ENCODE measurements around the gene NUBP2. TPM values are rescaled to one million over a fixed set of nuclear protein-coding genes. Genes with fewer than 3 reads are reported as not detected.

The NUBP2 gene
- total RNA-seq, 4 donors from 2014 or later: 47.1 to 99.9 (median 59.3) TPM

DNA sequence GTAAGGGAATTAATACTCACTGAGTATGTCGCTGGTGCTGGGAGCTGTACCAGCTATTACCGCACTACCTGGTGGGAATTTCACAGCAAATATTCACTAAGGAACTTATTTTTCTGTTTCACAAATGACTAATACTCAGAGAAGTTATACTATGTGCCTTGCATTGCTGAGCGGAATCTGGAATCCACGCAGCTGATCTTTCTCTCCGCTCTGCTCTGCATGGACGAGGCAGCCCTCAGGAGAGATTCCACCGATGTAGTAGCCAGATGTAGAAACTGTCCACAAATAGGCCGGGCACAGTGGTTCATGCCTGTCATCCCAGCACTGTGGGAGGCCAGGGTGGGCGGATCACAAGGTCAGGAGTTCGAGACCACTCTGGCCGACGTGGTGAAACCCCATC is 28.6 kb upstream of the NUBP2 start:
- no peak for DNase-seq
- Histone ChIP-seq H3K36me3 (peaks cover 0 to 48% (median 0%) of the 10 kb centered on the region in 3 donors), H3K27me3 (no peaks in the 10 kb centered on the region), H3K27ac (no peak overlapping the region), H3K4me3 (no peak overlapping the region), H3K4me1 (peaks cover 0 to 9% (median 3%) of the 10 kb centered on the region in 4 donors), H3K9me3 (no peaks in the 10 kb centered on the region)
- TF ChIP-seq POLR2A (IDR thresholded peaks at IDR 0.05): no peak
- TF ChIP-seq, protein P1, sequence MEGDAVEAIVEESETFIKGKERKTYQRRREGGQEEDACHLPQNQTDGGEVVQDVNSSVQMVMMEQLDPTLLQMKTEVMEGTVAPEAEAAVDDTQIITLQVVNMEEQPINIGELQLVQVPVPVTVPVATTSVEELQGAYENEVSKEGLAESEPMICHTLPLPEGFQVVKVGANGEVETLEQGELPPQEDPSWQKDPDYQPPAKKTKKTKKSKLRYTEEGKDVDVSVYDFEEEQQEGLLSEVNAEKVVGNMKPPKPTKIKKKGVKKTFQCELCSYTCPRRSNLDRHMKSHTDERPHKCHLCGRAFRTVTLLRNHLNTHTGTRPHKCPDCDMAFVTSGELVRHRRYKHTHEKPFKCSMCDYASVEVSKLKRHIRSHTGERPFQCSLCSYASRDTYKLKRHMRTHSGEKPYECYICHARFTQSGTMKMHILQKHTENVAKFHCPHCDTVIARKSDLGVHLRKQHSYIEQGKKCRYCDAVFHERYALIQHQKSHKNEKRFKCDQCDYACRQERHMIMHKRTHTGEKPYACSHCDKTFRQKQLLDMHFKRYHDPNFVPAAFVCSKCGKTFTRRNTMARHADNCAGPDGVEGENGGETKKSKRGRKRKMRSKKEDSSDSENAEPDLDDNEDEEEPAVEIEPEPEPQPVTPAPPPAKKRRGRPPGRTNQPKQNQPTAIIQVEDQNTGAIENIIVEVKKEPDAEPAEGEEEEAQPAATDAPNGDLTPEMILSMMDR (IDR thresholded peaks at IDR 0.05): no peak

DNA sequence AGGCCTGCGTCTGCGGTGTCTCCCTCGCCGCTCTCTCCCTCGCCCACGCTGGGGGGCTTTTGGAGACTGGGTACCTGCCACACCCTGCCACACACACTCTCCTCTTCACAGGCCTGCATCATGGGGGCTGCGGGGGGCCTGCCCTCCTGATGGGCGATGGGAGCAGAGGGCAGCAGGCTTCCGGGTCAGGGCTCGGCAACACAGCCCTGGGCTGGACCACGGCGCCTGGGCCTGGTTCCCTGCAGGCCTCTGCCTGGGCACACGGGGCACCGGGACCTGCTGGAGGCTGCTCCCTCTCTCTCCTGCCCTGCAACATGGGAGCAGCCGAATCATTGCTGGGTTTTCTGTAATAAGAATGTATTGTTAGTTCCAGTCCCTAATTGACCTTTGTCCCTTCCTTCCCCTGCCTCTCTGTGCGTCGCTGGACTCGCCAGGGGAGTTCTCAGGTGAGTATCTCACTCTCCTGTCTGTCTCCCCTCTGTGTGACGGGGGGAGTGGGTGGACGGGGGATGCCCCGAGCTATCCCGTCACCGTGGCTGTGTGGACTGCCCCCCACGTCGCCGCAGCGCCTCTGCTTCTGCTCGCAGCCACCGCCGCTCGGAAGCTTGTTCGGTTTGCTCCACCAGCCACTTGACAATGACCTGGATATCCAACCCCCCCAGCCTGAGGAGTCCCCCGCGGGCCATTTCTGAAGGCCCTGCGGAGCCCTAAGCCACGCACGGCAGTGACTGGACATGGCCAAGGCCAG is 24.9 kb upstream of the NUBP2 start:
- peak in 1 of 3 donors; percentile 70 for DNase-seq
- Histone ChIP-seq H3K27ac (peak overlapping the region in 3 of 4 donors; percentile 51 to 84 (median 68)), H3K9me3 (no peaks in the 10 kb centered on the region), H3K27me3 (no peaks in the 10 kb centered on the region), H3K4me1 (peaks cover 0 to 9% (median 3%) of the 10 kb centered on the region in 4 donors), H3K36me3 (peaks cover 0 to 47% (median 0%) of the 10 kb centered on the region in 3 donors), H3K4me3 (peak overlapping the region in 2 of 4 donors; percentile 8 to 25)
- peak; percentile 7 to 24 for TF ChIP-seq POLR2A (IDR thresholded peaks at IDR 0.05)
- TF ChIP-seq, protein P1 (IDR thresholded peaks at IDR 0.05): no peak

DNA sequence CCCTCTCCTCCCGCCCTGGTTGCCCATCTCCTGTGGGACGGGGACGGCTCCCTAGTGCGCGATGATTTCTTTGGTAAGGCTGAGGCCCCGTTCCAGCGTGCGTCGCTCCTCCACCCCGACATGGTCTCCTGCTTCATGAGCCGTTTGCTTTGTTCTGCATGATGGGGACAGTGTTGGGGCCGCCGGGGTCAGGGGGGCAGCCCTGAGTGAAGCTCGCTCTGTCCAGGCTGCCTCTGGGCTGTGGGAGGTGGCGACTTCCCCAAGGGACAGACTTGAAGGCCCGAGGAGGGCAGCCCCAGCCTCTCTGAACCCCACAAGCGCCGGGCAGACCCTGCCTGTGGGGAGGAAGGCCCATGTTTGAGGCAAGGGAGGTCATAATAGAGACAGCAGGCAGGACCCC is 23.8 kb upstream of the NUBP2 start:
- H3K36me3 ChIP-seq: peaks cover 0 to 53% (median 0%) of the 10 kb centered on the region in 3 donors
- H3K27me3 ChIP-seq: no peaks in the 10 kb centered on the region
- no peak overlapping the region for H3K4me3 ChIP-seq
- peaks cover 0 to 9% (median 3%) of the 10 kb centered on the region in 4 donors for H3K4me1 ChIP-seq
- no peak for DNase-seq
- TF ChIP-seq, protein P1 (IDR thresholded peaks at IDR 0.05): no peak
- no peak for TF ChIP-seq POLR2A (IDR thresholded peaks at IDR 0.05)
- no peak overlapping the region for H3K27ac ChIP-seq
- H3K9me3 ChIP-seq: no peaks in the 10 kb centered on the region

DNA sequence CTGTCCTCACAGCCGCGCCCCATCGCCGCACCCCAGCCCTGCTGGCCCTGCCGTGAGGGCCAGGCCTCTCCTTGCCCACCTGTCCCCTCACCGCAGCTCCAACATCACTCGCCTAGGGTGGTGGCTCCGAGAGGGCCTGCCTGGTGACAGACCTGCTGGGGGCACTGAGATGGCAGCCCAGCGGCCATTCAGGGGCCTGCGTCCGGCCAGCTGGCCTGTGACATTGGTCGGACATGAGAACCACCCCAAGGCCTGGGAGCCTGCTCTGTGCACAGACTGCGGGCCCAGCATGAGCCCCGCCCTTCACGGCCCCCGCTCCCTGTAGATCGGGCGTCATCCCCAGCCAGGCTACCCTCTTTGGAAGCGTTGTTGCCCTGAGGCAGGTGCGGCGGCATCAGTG is 23.2 kb upstream of the NUBP2 start:
- Histone ChIP-seq H3K27me3 (no peaks in the 10 kb centered on the region), H3K9me3 (no peaks in the 10 kb centered on the region), H3K4me1 (peaks cover 0 to 9% (median 3%) of the 10 kb centered on the region in 4 donors), H3K36me3 (peaks cover 0 to 59% (median 0%) of the 10 kb centered on the region in 3 donors), H3K4me3 (no peak overlapping the region), H3K27ac (no peak overlapping the region)
- peak in 1 of 3 donors; percentile 43 for DNase-seq
- no peak for TF ChIP-seq POLR2A (IDR thresholded peaks at IDR 0.05)

DNA sequence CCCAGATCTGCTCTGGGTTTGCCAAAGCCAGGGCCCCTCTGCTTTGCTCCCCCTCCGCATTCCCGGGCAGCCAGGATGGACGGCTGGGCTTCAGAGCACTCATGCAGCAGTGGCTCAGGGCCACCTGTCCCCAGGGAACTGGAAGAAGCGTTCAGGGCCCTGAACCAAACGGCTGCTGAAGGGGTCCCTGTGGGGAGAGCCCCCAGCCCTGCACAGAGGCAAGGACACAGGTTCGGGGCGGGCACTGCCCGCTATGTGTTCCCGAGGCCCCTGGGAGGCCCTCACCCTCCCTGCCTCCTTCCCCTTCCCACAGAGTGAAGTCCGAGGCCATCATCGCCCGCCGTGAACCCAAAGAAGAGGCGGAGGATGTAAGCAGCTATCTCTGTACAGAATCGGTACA is 21.8 kb upstream of the NUBP2 start:
- Histone ChIP-seq H3K27me3 (no peaks in the 10 kb centered on the region), H3K9me3 (no peaks in the 10 kb centered on the region), H3K27ac (no peak overlapping the region), H3K36me3 (peaks cover 0 to 69% (median 0%) of the 10 kb centered on the region in 3 donors), H3K4me1 (peaks cover 0 to 9% (median 3%) of the 10 kb centered on the region in 4 donors), H3K4me3 (no peak overlapping the region)
- TF ChIP-seq, protein P1 (IDR thresholded peaks at IDR 0.05): no peak
- no peak for TF ChIP-seq POLR2A (IDR thresholded peaks at IDR 0.05)
- DNase-seq: no peak

DNA sequence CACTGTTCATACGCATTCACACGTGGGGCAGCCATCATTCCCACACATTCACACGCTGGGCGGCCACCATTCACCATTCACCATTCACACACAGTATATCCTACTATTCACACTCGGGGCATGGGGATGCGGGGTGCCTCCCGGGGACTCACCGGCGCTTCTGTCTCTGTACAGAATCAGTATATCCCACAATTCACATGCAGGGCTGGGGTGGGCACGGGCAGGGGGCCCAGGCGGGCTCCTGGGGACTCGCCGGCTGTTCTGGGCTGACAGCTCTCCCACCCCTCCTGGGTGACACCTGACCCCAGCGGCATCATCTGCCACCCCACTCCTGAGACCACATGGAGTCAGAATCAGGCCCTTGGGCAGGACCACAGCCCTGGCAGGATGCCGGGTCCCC is 21.0 kb upstream of the NUBP2 start:
- Histone ChIP-seq H3K9me3 (no peaks in the 10 kb centered on the region), H3K27ac (no peak overlapping the region), H3K27me3 (no peaks in the 10 kb centered on the region), H3K4me1 (peaks cover 0 to 9% (median 3%) of the 10 kb centered on the region in 4 donors), H3K36me3 (peaks cover 0 to 78% (median 0%) of the 10 kb centered on the region in 3 donors), H3K4me3 (no peak overlapping the region)
- TF ChIP-seq, protein P1 (IDR thresholded peaks at IDR 0.05): no peak
- no peak for TF ChIP-seq POLR2A (IDR thresholded peaks at IDR 0.05)
- no peak for DNase-seq
